Stimulated activated CD8-positive, alpha-beta memory T cell treated with anti-CD3 and anti-CD28 coated beads, Interleukin-4, amount 100 ng/mL, for 4 hours (primary cell): ENCODE results near the gene ABHD2.
"Not testable (repeated sequence)": the region's sequence is repeated elsewhere in the genome, so short reads cannot be mapped to it uniquely, and the experiment has no call there.

Experiments used
- DNase-seq, 2 donors: peaks; one replicate each; pipeline ENCODE4 v3.0.0-alpha.2; 2020; ENCODE audit warnings: low read depth in 2 of 2, low spot score in 1 of 2

Gene ABHD2

GRCh38 chr15:89075101-89075640 is 13.1 kb upstream of the ABHD2 start:
- no peak for DNase-seq

GRCh38 chr15:89075846-89076245 is 12.4 kb upstream of the ABHD2 start:
- no peak for DNase-seq

GRCh38 chr15:89077750-89078149 is 10.5 kb upstream of the ABHD2 start:
- no peak for DNase-seq

GRCh38 chr15:89078851-89079810 is 9.1 kb upstream of the ABHD2 start:
- no peak for DNase-seq

GRCh38 chr15:89081878-89082277 is 6.4 kb upstream of the ABHD2 start:
- DNase-seq: no peak

GRCh38 chr15:89083246-89083645 is 5.0 kb upstream of the ABHD2 start:
- DNase-seq: no peak

GRCh38 chr15:89085289-89085926 is 2.8 kb upstream of the ABHD2 start:
- no peak for DNase-seq

GRCh38 chr15:89085933-89086332 is 2.3 kb upstream of the ABHD2 start:
- not testable (repeated sequence) for DNase-seq

- DNase-seq: not testable (repeated sequence)
These were observed 1.9 kb upstream of the ABHD2 start for GRCh38 chr15:89086390-89086789.

GRCh38 chr15:89087161-89087829 is 961 bp upstream of the ABHD2 start:
- DNase-seq: no peak

- DNase-seq: no peak
These were observed 504 bp downstream of the ABHD2 start for GRCh38 chr15:89088605-89089315.

GRCh38 chr15:89089316-89090230 is 1.3 kb downstream of the ABHD2 start:
- DNase-seq: no peak

GRCh38 chr15:89090791-89091626 is 2.8 kb downstream of the ABHD2 start:
- no peak for DNase-seq

GRCh38 chr15:89091627-89092220 is 3.5 kb downstream of the ABHD2 start:
- DNase-seq: no peak

- no peak for DNase-seq
These were observed 5.3 kb downstream of the ABHD2 start for GRCh38 chr15:89093509-89093908.

GRCh38 chr15:89095073-89095472 is 6.8 kb downstream of the ABHD2 start:
- DNase-seq: no peak

- DNase-seq: no peak
These were observed 7.3 kb downstream of the ABHD2 start for GRCh38 chr15:89095556-89095955.

GRCh38 chr15:89096664-89097063 is 8.4 kb downstream of the ABHD2 start:
- DNase-seq: no peak

- DNase-seq: no peak
These were observed 9.1 kb downstream of the ABHD2 start for GRCh38 chr15:89097313-89097712.
